HepG2 (cell line): ENCODE data around the gene BATF. TPM values are rescaled to one million over a fixed set of nuclear protein-coding genes. Genes with fewer than 3 reads are reported as not detected.
A peak's percentile ranks its signal among the peaks of the same experiment; 100 is the strongest.

ENCODE experiments used
- ATAC-seq: fragments of 200-7000 bp; cut with Tn5 transposase; 3 replicates; pipeline ENCODE4 v1.9.1; 2020; ENCODE audit warnings: mild to moderate bottlenecking, moderate library complexity
- BruUV-seq: library from RNA; stranded (reverse); fragments of 400-500 nt; replicated peaks from 2 replicates; lab custom pipeline; 2021; lab: Mats Ljungman, UMichigan
- CTCF ChIA-PET: fragments of 300-600 bp; formaldehyde crosslinking; extraction: SDS; loops from one replicate; lab custom pipeline; 2021; ENCODE audit warnings: low total read pairs, inconsistent platforms, low intra/inter-chr PET ratio; lab: Yijun Ruan, JAX
- POLR2A ChIA-PET: fragments of 350-600 bp; sonication (Branson Sonifier 250); formaldehyde crosslinking; loops from one replicate; lab custom pipeline; 2020; ENCODE audit warnings: antibody characterized with exemption, inconsistent platforms; lab: Yijun Ruan, JAX
- DNase-seq: peaks from one replicate; pipeline ENCODE4 v3.0.0-alpha.2; 2015; ENCODE audit warnings: low spot score
- FAIRE-seq: peaks from 3 replicates; lab custom pipeline; 2011; peaks lifted over from hg19 to GRCh38; lab: Jason Lieb, UNC
- H2AFZ ChIP-seq: one replicate; pipeline ENCODE4 v1.6.1; 2011; ENCODE audit warnings: low read length, inconsistent platforms
- H3K27ac ChIP-seq: fragments of 300-600 bp; 3 replicates; pipeline ENCODE4 v1.8.0; 2011; ENCODE audit warnings: mixed run types, mild to moderate bottlenecking, mixed read lengths, low read length, inconsistent platforms; ENCODE audit not compliant: insufficient read depth; ENCODE audit errors: extremely low read length
- H3K27me3 ChIP-seq, 2 experiments: fragments of 200-600 bp in 1 of 2; 2 replicates in 1 of 2; 3 replicates in 1 of 2; pipeline versions ENCODE4 v1.6.0 to v1.8.0; 2011; ENCODE audit warnings: low read length in 2 of 2, mild to moderate bottlenecking in 2 of 2, moderate library complexity in 2 of 2, inconsistent platforms in 1 of 2; ENCODE audit not compliant: insufficient read depth in 2 of 2, control insufficient read depth in 1 of 2
- H3K36me3 ChIP-seq, 2 experiments: fragments of 200-600 bp in 1 of 2; replicated peaks in 1 of 2; 2 replicates in 1 of 2; 3 replicates in 1 of 2; pipeline versions ENCODE4 v1.5.1 to v1.8.0; 2011; ENCODE audit warnings: low read length in 2 of 2, inconsistent platforms in 1 of 2; ENCODE audit not compliant: insufficient read depth in 2 of 2, control insufficient read depth in 1 of 2
- H3K4me1 ChIP-seq: 2 replicates; pipeline ENCODE4 v1.5.1; 2012; ENCODE audit warnings: low read length, inconsistent platforms; ENCODE audit not compliant: insufficient read depth
- H3K4me2 ChIP-seq: 2 replicates; pipeline ENCODE4 v1.6.0; 2011; ENCODE audit warnings: low read depth, low read length, inconsistent platforms
- H3K4me3 ChIP-seq, 3 experiments: fragments of 200-600 bp in 1 of 3; sonication (generic), shearing (Covaris generic) in 1 of 3; replicated peaks in 1 of 3; 2 replicates each; pipeline ENCODE4 v1.5.1; 2011 to 2016; ENCODE audit warnings: low read length in 3 of 3, inconsistent platforms in 2 of 3, low read depth in 2 of 3, mild to moderate bottlenecking in 2 of 3, control low read depth in 1 of 3, mixed read lengths in 1 of 3; ENCODE audit not compliant: insufficient read depth in 1 of 3
- H3K79me2 ChIP-seq: one replicate; pipeline ENCODE4 v1.6.1; 2011; ENCODE audit warnings: low read length, inconsistent platforms; ENCODE audit not compliant: insufficient read depth
- H3K9ac ChIP-seq: 2 replicates; pipeline ENCODE4 v1.6.0; 2011; ENCODE audit warnings: mild to moderate bottlenecking, low read depth, low read length, inconsistent platforms; ENCODE audit not compliant: insufficient read depth
- H3K9me3 ChIP-seq: 2 replicates; pipeline ENCODE4 v1.5.1; 2012; ENCODE audit warnings: mild to moderate bottlenecking, low read length
- H4K20me1 ChIP-seq: 2 replicates; pipeline ENCODE4 v1.6.0; 2011; ENCODE audit warnings: inconsistent platforms, mild to moderate bottlenecking, low read length, moderate library complexity; ENCODE audit not compliant: insufficient read depth
- ASH2L ChIP-seq: fragments of 300-600, 200-600 bp; sonication (generic); IDR thresholded peaks from 2 replicates; pipeline ENCODE4 v1.7.0; 2017; ENCODE audit warnings: low read depth, mild to moderate bottlenecking, moderate library complexity, mixed read lengths, low read length; ENCODE audit not compliant: insufficient read length
- CENPX ChIP-seq: sonication (generic); formaldehyde crosslinking; IDR thresholded peaks from 2 replicates; pipeline ENCODE4 v1.9.0; 2021; ENCODE audit warnings: mild to moderate bottlenecking, missing genetic modification reagents, moderate library complexity
- CHCHD3 ChIP-seq: sonication (generic); formaldehyde crosslinking; IDR thresholded peaks from 2 replicates; pipeline ENCODE4 v1.8.0; 2022; ENCODE audit warnings: mild to moderate bottlenecking, missing genetic modification reagents, moderate library complexity
- ELF3 ChIP-seq: IDR thresholded peaks from 2 replicates; pipeline ENCODE4 v1.6.1; 2016; ENCODE audit warnings: missing genetic modification reagents, missing compliant biosample characterization
- MEF2D ChIP-seq: sonication (generic); formaldehyde crosslinking; IDR thresholded peaks from 2 replicates; pipeline ENCODE4 v1.5.1; 2020; ENCODE audit warnings: mild to moderate bottlenecking, missing genetic modification reagents
- MIER3 ChIP-seq: IDR thresholded peaks from 2 replicates; pipeline ENCODE4 v1.6.1; 2016; ENCODE audit warnings: missing compliant biosample characterization, borderline replicate concordance
- SAP130 ChIP-seq: IDR thresholded peaks from 2 replicates; pipeline ENCODE4 v1.6.1; 2016; ENCODE audit warnings: low read depth
- TAF15 ChIP-seq: fragments of 200-400 bp; formaldehyde crosslinking; IDR thresholded peaks from one replicate; pipeline ENCODE4 v1.6.1; 2018; ENCODE audit warnings: mild to moderate bottlenecking, low read depth, low read length; ENCODE audit not compliant: poor library complexity, severe bottlenecking
- TFDP2 ChIP-seq: sonication (generic); formaldehyde crosslinking; IDR thresholded peaks from 2 replicates; pipeline ENCODE4 v1.4.0; 2020; ENCODE audit warnings: missing genetic modification reagents
- ZBTB7B ChIP-seq: sonication (generic); formaldehyde crosslinking; IDR thresholded peaks from 2 replicates; pipeline ENCODE4 v1.4.0; 2020; ENCODE audit warnings: missing genetic modification reagents
- ZEB1 ChIP-seq: IDR thresholded peaks from 2 replicates; pipeline ENCODE4 v1.6.1; 2012; ENCODE audit warnings: mild to moderate bottlenecking, low read depth, inconsistent platforms; ENCODE audit not compliant: insufficient replicate concordance
- ZNF343 ChIP-seq: sonication (generic); formaldehyde crosslinking; IDR thresholded peaks from 2 replicates; pipeline ENCODE4 v1.4.0; 2020; ENCODE audit warnings: mild to moderate bottlenecking, missing genetic modification reagents
- ZNF354B ChIP-seq: sonication (generic); formaldehyde crosslinking; IDR thresholded peaks from 2 replicates; pipeline ENCODE4 v1.8.0; 2022; ENCODE audit warnings: mild to moderate bottlenecking, missing genetic modification reagents
- ZNF598 ChIP-seq: sonication (generic); formaldehyde crosslinking; IDR thresholded peaks from 2 replicates; pipeline ENCODE4 v1.5.1; 2020; ENCODE audit warnings: mild to moderate bottlenecking, missing genetic modification reagents, borderline replicate concordance
- ZNF792 ChIP-seq: IDR thresholded peaks from 2 replicates; pipeline ENCODE4 v1.6.1; 2016
- WGBS: methylation state at CpG from one replicate; pipeline ENCODE4 v1.1.6; 2017; ENCODE audit warnings: low lambda C conversion rate; 5-methylcytosine and 5-hydroxymethylcytosine counted together
- in situ Hi-C: cut with HindIII; loops from 2 replicates; pipeline ENCODE4 v1.10.0; 2017; ENCODE audit warnings: low pct_unique_long_range_greater_than_20kb; ENCODE audit not compliant: extremely low pct_ligation_motif_present
- intact Hi-C: fragments of 100-400 bp; cut with micrococcal nuclease; formaldehyde crosslinking; loops from one replicate; pipeline ENCODE4 v1.10.0; 2022; ENCODE audit not compliant: unreplicated experiment
- polyA plus RNA-seq, 8 experiments: library from polyadenylated mRNA; depleted of rRNA in 3 of 8; stranded (reverse) in 7 of 8; unstranded in 1 of 8; fragments of >200 nt; fragmentation: Illumina TruSeq in 4 of 8; extraction: Trizol in 4 of 8; gene quantifications; 2 replicates each; pipeline versions ENCODE4 v1.2.1 to v1.2.3, GENCODE V29; 2011 to 2016; ENCODE audit warnings: low read depth in 4 of 8, missing spikeins in 1 of 8, mixed read lengths in 1 of 8; ENCODE audit not compliant: insufficient read depth in 1 of 8
- total RNA-seq, 5 experiments: library from RNA; depleted of rRNA; stranded (reverse); fragments of >200 nt; fragmentation: Illumina TruSeq; extraction: Trizol; gene quantifications; 2 replicates each; pipeline ENCODE4 v1.2.3, GENCODE V29; 2016; ENCODE audit warnings: low read depth in 1 of 5
- TF ChIP-seq, protein P1 (sequence below): IDR thresholded peaks from 2 replicates; pipeline ENCODE4 v1.6.1; 2012; ENCODE audit warnings: low read depth, low read length, improper control_type of control experiment
- TF ChIP-seq, protein P2 (sequence below): sonication (generic); formaldehyde crosslinking; IDR thresholded peaks from 2 replicates; pipeline ENCODE4 v1.5.0; 2020; ENCODE audit warnings: mild to moderate bottlenecking, missing genetic modification reagents
- TF ChIP-seq, protein P3 (sequence below): sonication (generic); formaldehyde crosslinking; IDR thresholded peaks from 2 replicates; pipeline ENCODE4 v1.4.0; 2020; ENCODE audit warnings: missing genetic modification reagents

BATF gene
- total and polyA plus RNA-seq, 2 of the 13 experiments (the other 11 are each of a cell fraction or from before 2014, with no cell fraction given): 0.22 to 0.37 TPM

- no TSS peak for BruUV-seq
- peak; percentile 87 for FAIRE-seq
- WGBS: 6% methylated on average over 3 of the region's 6 CpGs
- Histone ChIP-seq H4K20me1 (no peaks in the 10 kb centered on the region), H3K9ac (no peak overlapping the region), H3K9me3 (no peaks in the 10 kb centered on the region; the same call in 1 of the 2 replicates), H3K4me3 (no peak overlapping the region), H3K27me3 (peaks cover 0 to 21% of the 10 kb centered on the region in 2 experiments; a peak in 1 of 5 replicates), H3K4me1 (peaks cover 8% of the 10 kb centered on the region; the same call in 1 of the 2 replicates), H3K4me2 (no peak overlapping the region), H3K79me2 (no peaks in the 10 kb centered on the region), H3K27ac (no peak overlapping the region), H3K36me3 (no peaks in the 10 kb centered on the region), H2AFZ (no peak overlapping the region)
- CTCF ChIA-PET: interaction anchor here (1.8 to 2.5 kb wide), 4 partner anchors 42 to 254 kb away, joined by 4 to 20 read pairs (median 14); no protein-coding TSS in a partner anchor
- DNase-seq: peak; percentile 67
- ATAC-seq: peak; percentile 97
- POLR2A ChIA-PET: interaction anchor here (0.7 to 1.4 kb wide), 6 partner anchors 10 to 100 kb away, joined by 3 to 7 read pairs (median 3); partner anchors contain the start of genes ERG28 and TTLL5
- intact Hi-C loops (loop anchor here (1.0 to 5.0 kb wide), 5 partner anchors 16 to 254 kb away; no protein-coding TSS in a partner anchor), in situ Hi-C loops (loop anchor here (5.0 kb wide), 2 partner anchors 39 to 254 kb away; partner anchors contain the start of gene BATF)
- TF ChIP-seq CENPX (CRISPR knock-in tag) (no peak), ZNF598 (CRISPR knock-in tag) (0 out of 2 replicates have a peak, but pooled peaks have one; percentile 34), ZNF792 (0 out of 2 replicates have a peak, but pooled peaks have one; percentile 43), ZNF354B (CRISPR knock-in tag) (no peak), SAP130 (0 out of 2 replicates have a peak, but pooled peaks have one; percentile 21), ELF3 (CRISPR knock-in tag) (0 out of 2 replicates have a peak, but pooled peaks have one; percentile 24), ZEB1 (peak; percentile 52), CHCHD3 (CRISPR knock-in tag) (no peak), TFDP2 (CRISPR knock-in tag) (no peak), TAF15 (no peak), MEF2D (CRISPR knock-in tag) (peak; percentile 90), ASH2L (no peak), ZNF343 (no peak), ZBTB7B (no peak), MIER3 (CRISPR knock-in tag) (peak; percentile 58; the same call in 1 of the 2 replicates)
- TF ChIP-seq, protein P1, sequence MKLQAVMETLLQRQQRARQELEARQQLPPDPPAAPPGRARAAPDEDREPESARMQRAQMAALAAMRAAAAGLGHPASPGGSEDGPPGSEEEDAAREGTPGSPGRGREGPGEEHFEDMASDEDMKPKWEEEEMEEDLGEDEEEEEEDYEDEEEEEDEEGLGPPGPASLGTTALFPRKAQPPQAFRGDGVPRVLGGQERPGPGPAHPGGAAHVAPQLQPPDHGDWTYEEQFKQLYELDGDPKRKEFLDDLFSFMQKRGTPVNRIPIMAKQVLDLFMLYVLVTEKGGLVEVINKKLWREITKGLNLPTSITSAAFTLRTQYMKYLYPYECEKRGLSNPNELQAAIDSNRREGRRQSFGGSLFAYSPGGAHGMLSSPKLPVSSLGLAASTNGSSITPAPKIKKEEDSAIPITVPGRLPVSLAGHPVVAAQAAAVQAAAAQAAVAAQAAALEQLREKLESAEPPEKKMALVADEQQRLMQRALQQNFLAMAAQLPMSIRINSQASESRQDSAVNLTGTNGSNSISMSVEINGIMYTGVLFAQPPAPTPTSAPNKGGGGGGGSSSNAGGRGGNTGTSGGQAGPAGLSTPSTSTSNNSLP: peak; percentile 41; the same call in 1 of the 2 replicates
- TF ChIP-seq, protein P2, sequence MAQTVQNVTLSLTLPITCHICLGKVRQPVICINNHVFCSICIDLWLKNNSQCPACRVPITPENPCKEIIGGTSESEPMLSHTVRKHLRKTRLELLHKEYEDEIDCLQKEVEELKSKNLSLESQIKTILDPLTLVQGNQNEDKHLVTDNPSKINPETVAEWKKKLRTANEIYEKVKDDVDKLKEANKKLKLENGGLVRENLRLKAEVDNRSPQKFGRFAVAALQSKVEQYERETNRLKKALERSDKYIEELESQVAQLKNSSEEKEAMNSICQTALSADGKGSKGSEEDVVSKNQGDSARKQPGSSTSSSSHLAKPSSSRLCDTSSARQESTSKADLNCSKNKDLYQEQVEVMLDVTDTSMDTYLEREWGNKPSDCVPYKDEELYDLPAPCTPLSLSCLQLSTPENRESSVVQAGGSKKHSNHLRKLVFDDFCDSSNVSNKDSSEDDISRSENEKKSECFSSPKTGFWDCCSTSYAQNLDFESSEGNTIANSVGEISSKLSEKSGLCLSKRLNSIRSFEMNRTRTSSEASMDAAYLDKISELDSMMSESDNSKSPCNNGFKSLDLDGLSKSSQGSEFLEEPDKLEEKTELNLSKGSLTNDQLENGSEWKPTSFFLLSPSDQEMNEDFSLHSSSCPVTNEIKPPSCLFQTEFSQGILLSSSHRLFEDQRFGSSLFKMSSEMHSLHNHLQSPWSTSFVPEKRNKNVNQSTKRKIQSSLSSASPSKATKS (CRISPR knock-in tag): no peak
- TF ChIP-seq, protein P3, sequence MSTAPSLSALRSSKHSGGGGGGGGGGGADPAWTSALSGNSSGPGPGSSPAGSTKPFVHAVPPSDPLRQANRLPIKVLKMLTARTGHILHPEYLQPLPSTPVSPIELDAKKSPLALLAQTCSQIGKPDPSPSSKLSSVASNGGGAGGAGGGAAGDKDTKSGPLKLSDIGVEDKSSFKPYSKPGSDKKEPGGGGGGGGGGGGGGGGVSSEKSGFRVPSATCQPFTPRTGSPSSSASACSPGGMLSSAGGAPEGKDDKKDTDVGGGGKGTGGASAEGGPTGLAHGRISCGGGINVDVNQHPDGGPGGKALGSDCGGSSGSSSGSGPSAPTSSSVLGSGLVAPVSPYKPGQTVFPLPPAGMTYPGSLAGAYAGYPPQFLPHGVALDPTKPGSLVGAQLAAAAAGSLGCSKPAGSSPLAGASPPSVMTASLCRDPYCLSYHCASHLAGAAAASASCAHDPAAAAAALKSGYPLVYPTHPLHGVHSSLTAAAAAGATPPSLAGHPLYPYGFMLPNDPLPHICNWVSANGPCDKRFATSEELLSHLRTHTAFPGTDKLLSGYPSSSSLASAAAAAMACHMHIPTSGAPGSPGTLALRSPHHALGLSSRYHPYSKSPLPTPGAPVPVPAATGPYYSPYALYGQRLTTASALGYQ: no peak
Observed at GRCh38 chr14:75561013-75561432, 38.8 kb downstream of the BATF start.
